NCI-H345 treated with DMSO at 0.1 percent for 48 hours (cell line): ENCODE measurements around the gene ADGRD2.
A peak's percentile ranks its signal among the peaks of the same experiment; 100 is the strongest.

Source experiments
- DNase-seq: peaks from one replicate; lab custom pipeline; 2025; ENCODE audit not compliant: unreplicated experiment; lab: John Stamatoyannopoulos, UW

Gene ADGRD2

GRCh38 chr9:124477648-124478285 lies 27.5 kb downstream of the ADGRD2 start:
- peak; percentile 27 for DNase-seq

- DNase-seq = no peak
Measured at GRCh38 chr9:124478354-124478753, 28.1 kb downstream of the ADGRD2 start.

GRCh38 chr9:124479371-124479770 lies 29.1 kb downstream of the ADGRD2 start:
- DNase-seq = no peak

GRCh38 chr9:124479947-124480620 lies 29.8 kb downstream of the ADGRD2 start:
- no peak for DNase-seq

GRCh38 chr9:124480621-124480981 lies 30.4 kb downstream of the ADGRD2 start:
- DNase-seq = no peak

- DNase-seq = no peak
Measured at GRCh38 chr9:124481115-124481514, 30.9 kb downstream of the ADGRD2 start.

GRCh38 chr9:124482431-124483031 lies 32.3 kb downstream of the ADGRD2 start:
- DNase-seq = no peak

GRCh38 chr9:124483481-124483880 lies 33.2 kb downstream of the ADGRD2 start:
- no peak for DNase-seq

GRCh38 chr9:124485201-124485600 lies 35.0 kb downstream of the ADGRD2 start:
- DNase-seq = no peak

- DNase-seq = no peak
Measured at GRCh38 chr9:124485936-124486335, 35.7 kb downstream of the ADGRD2 start.

- DNase-seq = no peak
Measured at GRCh38 chr9:124486778-124487259, 36.6 kb downstream of the ADGRD2 start.

GRCh38 chr9:124487260-124488182 lies 37.3 kb downstream of the ADGRD2 start:
- no peak for DNase-seq

- DNase-seq = no peak
Measured at GRCh38 chr9:124488641-124489210, 38.5 kb downstream of the ADGRD2 start.

- DNase-seq = no peak
Measured at GRCh38 chr9:124489222-124489621, 39.0 kb downstream of the ADGRD2 start.

GRCh38 chr9:124490004-124490403 lies 39.8 kb downstream of the ADGRD2 start:
- DNase-seq = no peak

GRCh38 chr9:124491049-124491975 lies 41.1 kb downstream of the ADGRD2 start:
- DNase-seq = no peak

GRCh38 chr9:124492818-124493217 lies 42.6 kb downstream of the ADGRD2 start:
- DNase-seq = no peak

GRCh38 chr9:124493218-124493617 lies 43.0 kb downstream of the ADGRD2 start:
- no peak for DNase-seq

- DNase-seq = no peak
Measured at GRCh38 chr9:124493794-124494479, 43.7 kb downstream of the ADGRD2 start.
